Right renal cortex interstitium (tissue), 3 donors: ENCODE results near the gene ARPIN. TPM values are rescaled to one million over a fixed set of nuclear protein-coding genes. Genes with fewer than 3 reads are reported as not detected.

Source experiments
- DNase-seq, 3 donors: peaks; one replicate each; pipeline ENCODE4 v3.0.0-alpha.2; 2013; ENCODE audit warnings: low read depth in 3 of 3, low spot score in 2 of 3
- polyA plus RNA-seq, 3 donors: library from polyadenylated mRNA; unstranded; fragments of 120-200 nt; gene quantifications; one replicate each; pipeline ENCODE4 v1.2.1, GENCODE V29; 2013; ENCODE audit not compliant: insufficient read length in 3 of 3

Gene ARPIN
- polyA plus RNA-seq, 3 donors: 28.1 to 31.0 (median 28.5) TPM

DNA sequence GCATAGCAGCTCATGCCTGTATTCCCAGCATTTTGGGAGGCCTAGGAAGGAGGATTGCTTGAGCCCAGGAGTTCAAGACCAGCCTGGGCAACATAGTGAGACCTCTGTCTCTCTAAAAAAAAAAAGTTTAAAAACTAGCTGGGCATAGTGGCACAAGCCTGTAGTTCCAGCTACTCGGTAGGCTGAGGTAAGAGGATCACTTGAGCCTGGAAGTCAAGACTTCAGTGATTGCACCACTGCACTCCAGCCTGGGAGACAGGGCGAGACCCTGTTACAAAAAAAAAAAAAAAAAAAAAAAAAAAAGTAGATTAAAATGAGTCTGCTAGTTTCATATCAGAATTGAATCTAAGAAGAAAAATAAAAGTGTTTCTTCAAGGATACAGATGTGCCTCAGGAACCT lies 65.7 kb downstream of the ARPIN start:
- DNase-seq: no peak

DNA sequence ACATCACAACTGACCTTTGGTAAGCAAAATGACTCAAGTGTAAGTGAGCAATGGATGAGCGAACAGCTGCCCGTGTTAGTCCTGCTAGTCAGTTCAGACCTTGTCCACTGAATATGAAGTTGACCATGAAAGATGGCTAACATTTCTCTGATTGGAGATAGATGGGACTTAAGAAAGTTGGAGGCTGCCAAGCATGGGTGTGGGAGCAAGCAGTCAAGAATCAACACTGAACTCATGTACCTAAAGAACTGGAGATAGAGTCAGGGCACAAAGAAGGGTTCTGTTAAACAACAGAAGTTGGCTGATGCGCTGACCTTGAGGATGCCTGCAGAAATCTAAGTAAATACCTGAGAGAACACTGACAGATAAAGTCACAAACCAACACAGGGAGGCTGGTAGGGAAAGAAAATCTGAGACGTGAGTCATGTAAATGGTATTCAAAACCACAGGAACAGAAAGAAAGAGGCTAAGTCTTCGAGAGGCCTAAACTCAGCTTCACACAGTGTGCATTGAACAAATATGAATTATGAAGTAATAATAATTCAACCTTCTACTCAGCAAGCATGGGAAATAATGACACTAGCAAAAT lies 67.4 kb downstream of the ARPIN start:
- DNase-seq: no peak

Other genes with a start within 250 kb of the ARPIN start
- gene PLIN1, start 233.6 kb downstream of the ARPIN start, polyA plus RNA-seq: under 1 TPM; 0.72 to 0.86 (median 0.74) TPM
- gene PEX11A, start 222.2 kb downstream of the ARPIN start, polyA plus RNA-seq: 10 to 100 TPM; 18.0 to 20.4 (median 18.5) TPM
- 1 to 10 TPM; 1.9 to 3.0 (median 2.3) TPM for gene WDR93, start 222.1 kb downstream of the ARPIN start, polyA plus RNA-seq
- gene MESP1, start 161.7 kb downstream of the ARPIN start, polyA plus RNA-seq: 1 to 10 TPM in 1 of 3 donors, under 1 TPM in 2; 0.43 to 1.5 (median 0.85) TPM
- under 1 TPM; 0.28 to 0.67 (median 0.58) TPM for gene MESP2, start 136.6 kb downstream of the ARPIN start, polyA plus RNA-seq
- 100 to 1,000 TPM in 1 of 3 donors, 10 to 100 TPM in 2; 68.5 to 138 (median 93.0) TPM for gene ANPEP, start 98.1 kb downstream of the ARPIN start, polyA plus RNA-seq
- 10 to 100 TPM; 43.5 to 58.9 (median 54.2) TPM for gene AP3S2, start 19.0 kb downstream of the ARPIN start, polyA plus RNA-seq
- 10 to 100 TPM; 15.8 to 17.4 (median 16.9) TPM for gene ZNF710, start 88.4 kb upstream of the ARPIN start, polyA plus RNA-seq
- gene IDH2, start 189.5 kb upstream of the ARPIN start, polyA plus RNA-seq: 100 to 1,000 TPM; 194 to 210 (median 196) TPM